HG02571 (cell line): ENCODE results near the gene CCL22.

Experiments
- ATAC-seq: cut with Tn5 transposase; IDR thresholded peaks from one replicate; pipeline ENCODE4 v1.9.1; 2021; ENCODE audit warnings: mild to moderate bottlenecking, moderate library complexity; ENCODE audit not compliant: unreplicated experiment

Gene CCL22

DNA sequence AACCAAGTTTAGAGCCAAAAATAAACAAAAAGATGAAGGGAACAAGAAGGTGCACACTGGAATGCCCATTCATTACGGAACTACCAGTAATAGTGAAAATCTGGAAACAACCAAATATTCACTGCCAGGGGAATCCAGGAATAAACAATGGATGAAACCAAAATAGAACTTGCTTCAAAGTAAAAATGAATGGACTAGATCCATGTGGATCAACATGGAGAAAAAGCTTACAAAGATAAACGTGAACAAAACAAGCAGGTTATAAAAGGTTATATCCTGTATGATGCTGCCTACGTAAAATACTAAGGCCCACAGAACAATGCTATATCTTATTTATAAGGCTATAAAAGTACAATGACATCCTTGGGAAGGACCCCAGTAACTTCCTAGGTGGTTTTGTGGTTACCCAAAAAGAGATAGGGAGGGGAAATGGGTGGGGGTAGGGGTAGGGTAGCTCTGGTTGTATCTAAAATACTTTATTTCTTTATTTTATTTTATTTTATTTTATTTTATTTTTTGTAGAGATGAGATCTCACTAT is 12.8 kb upstream of the CCL22 start:
- ATAC-seq, result no peak

DNA sequence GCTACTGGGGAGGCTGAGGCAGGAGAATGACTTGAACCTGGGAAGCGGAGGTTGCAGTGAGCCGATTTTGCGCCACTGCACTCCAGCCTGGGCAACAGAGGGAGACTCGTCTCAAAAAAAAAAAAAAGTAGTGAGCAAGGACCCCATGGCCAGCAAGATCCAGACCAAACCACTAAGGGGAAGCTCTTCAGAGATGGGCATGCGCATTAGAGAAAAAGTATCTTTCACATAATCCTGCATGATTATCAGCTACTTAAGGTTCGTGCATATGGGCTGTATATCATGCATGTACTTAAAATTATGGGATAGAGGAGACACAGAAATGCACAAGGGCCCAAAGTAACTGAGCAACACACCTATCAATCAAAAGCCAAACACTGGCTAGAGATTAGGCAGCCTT is 10.7 kb upstream of the CCL22 start:
- no peak for ATAC-seq

DNA sequence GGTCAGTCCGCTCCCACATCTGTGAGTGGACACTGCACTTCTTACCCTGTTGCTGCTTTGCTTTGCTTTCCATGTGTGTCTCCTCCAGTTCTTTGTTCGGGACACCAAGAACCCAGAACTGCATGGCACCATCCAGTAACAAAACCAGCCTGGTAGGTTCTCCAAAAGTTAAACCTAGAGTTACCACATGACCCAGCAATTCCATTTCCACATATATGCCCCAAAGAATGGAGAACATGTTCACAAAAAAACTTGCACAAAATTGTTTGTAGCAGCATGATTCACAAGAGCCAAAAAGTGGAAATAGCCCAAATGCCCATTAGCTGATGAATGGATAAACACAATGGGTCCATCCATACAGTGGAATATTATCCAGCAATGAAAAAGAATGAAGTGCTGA is 10.3 kb upstream of the CCL22 start:
- ATAC-seq, result no peak

DNA sequence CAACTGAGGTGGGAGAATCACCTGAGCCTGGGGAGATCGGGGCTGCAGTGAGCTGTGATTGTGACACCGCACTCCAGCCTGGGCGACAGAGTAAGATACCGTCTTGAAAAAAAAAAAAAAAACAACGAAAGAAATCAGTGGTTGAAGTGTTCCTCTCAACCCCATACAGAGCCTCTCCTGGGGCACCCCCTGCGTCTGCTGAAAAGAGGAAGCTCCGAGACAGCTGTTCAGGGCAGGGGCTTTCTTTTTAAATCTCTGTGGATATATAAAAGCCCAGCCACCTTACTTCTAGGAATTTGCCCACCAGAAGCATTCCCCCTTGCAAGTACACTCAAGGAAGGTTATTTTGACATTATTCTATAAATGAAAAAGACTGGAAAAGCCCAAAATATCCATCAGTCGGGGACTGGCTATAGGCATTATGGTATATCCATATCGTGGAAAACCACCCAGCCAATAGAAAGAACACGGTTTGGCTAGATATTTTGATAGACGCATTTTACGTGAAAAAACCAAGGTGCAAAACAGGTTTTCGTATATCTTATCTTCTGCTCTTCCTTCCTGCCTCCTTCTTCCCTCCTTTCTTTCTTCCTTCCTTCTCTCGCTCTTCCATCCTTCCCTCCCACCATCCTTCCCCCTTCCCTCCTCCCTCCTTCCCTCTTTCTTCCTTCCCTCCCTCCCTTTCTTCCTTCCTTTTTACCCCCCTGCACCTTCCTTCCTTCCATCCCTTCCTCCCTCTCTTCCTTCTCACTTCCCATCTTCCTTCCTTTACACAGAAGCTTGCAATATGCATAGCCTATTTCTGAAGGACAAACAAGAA is 9.2 kb upstream of the CCL22 start:
- ATAC-seq, result peak; percentile 77

DNA sequence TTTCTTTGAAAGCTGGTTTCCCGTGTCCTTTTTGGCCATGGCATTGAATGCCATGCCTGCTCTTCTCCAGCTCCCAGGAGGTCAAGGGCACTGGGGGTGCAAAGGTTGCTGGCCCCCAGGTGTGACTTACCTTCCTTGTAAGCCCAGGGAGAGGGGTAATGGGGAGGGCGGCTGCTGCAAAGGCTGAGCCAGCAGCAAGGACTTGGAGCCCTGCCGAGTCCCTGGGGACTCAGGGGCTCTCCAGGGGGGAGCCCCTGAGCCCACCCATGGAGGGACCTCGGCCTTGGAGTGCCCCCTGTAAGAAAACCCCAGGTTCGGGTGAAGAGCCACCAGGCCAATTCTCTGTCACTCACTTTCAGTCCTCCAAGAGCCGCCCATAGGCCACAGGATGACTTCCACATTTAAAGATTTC is 5.9 kb upstream of the CCL22 start:
- ATAC-seq, result no peak

DNA sequence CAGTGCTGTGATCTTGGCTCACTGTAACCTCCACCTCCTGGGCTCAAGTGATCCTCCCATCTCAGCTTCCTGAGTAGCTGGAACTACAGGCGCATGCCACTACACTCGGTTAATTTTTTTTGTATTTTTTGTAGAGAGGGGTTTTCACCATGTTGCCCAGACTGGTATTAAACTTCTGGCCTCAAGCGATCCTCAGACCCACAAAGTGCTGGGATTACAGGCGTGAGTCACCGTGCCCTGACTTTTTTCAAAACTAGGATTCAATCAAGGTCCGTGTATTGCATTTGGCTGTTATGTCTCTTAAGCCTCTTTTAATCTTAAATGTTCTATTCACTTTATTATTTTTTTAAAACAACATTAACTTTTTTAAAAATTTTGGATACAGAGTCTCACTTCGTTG is 4.3 kb upstream of the CCL22 start:
- ATAC-seq, result no peak

DNA sequence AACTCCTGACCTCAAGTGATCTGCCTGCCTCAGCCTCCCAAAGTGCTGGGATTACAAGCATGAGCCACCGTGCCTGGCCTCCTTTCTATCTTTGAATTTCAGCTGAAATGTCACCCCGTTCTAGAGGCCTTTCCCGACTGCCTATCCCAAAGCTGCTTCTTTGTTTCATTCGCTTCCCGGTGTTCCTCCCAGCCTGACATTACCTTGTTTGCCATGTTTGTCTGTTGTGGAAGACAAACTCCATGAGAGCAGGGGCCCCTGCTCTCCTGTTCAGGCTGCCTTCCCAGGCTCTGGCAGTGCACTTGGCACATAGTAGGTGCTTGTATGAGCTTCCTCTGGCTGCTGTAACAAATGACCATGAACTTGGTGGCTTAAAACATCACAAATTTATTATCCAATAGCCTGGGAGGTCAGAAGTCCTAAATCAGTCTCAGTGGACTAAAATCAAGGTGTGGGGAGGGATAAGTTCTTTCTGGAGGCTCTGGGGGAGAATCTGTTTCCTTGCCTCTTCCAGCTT is 2.6 kb upstream of the CCL22 start:
- ATAC-seq, result no peak

DNA sequence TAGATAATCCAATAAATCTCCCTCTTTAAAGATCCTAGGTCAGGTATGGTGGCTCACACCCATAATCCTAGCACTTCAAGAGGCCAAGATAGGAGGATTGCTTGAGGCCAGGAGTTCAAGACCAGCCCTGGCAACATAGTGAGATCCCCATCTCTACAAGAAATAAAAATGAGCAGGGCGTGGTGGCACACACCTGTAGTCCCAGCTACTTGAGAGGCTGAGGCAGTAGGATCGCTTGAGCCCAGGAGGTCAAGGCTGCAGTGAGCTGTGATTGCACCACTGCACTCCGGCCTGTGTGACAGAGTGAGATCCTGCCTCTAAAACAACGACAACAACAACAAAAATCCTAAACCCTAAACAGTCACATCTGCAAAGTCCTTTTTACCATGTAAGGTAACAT is 2.0 kb upstream of the CCL22 start:
- ATAC-seq, result no peak

DNA sequence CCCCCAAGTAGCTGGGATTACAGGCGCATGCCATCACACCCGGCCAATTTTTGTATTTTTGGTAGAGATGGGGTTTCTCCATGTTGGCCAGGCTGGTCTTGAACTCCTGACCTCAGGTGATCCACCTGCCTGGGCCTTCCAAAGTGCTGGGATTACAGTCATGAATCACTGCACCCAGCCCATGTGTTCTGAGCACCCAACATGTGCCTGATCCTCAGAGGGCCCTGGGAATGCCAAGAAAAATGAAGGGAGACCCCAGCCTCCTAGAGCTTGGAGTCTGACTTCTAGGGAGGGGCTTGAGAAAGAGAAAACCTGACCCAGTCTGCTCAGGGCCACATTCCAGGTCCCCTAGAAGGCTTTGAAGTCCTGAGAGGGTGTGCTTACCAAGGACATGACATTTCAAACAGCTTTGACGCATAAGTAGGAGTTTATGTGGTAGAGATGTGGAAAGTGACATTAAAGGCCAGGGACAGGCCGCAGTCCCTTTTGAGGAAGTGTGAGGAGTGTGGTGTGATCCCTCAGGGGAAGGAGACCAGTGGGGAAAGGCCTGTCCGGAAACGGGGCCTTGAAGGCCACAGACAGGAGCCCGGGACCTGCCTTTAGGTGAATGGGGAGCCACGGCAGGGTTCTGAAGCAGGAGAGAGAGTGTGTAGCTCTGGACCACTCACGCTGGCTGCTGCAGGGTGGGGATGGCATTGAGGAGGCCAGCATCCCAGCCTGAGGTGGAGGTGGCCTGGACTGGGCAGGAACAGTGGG is 1.1 kb upstream of the CCL22 start:
- ATAC-seq, result no peak

DNA sequence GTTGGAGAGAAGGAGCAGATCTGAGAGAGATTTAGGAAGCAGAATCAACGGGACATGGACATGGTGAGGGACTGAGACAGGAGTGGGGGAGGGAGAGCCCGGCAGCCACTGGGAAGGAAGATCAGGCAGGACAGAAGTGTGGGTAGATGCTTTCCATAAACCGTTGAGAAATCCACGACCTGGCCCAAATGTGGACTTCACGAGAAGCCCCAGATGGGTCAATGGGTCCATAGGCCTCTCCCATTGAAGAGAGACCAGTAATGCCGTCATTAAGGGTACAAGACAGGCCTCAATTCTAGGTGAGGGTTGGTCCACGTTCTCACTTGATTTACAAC is 530 bp upstream of the CCL22 start:
- ATAC-seq, result no peak

DNA sequence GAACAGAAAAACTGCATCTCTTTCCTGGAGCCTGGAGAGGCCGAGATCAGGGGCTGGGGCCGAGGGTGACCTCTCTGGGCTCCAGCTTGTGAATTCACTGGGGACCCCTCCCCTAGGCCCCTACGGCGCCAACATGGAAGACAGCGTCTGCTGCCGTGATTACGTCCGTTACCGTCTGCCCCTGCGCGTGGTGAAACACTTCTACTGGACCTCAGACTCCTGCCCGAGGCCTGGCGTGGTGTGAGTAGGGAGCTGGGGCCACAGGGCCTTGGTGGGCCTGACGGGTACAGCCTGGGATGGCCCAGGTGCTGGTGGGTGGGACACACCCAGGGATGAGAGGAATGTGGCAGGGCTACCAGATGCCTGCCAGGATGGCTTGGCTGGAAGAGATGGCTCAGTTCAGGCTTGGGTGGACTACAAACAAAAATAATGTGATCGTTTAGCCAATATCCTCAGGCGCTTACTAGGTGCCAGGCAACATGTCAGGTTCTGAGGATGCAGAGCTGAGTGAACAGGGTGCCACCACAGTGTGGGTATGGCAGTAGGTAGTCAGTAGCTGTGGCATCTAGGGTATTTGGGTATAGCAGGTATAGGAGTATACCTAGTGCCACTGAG is 1.8 kb downstream of the CCL22 start:
- no peak for ATAC-seq

DNA sequence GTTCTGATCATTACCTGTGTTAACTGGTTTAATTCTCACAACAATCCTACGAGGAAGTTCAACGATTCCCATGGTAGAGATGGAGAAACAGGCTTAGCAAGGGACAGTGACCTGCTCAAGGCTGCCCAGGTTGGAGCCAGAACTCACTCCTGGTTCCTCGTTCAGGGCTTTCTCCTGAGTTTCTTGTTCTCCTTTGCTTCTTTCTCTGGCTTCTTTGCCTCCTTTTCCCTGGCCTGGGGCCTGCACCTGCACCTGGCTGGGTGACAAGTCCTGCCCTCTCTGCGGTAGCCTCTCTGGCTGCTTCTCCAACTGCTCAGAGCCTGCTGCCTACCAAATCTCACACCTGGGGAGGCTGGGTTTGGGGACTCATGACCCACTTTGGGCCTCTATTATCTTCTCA is 2.8 kb downstream of the CCL22 start:
- ATAC-seq, result no peak

DNA sequence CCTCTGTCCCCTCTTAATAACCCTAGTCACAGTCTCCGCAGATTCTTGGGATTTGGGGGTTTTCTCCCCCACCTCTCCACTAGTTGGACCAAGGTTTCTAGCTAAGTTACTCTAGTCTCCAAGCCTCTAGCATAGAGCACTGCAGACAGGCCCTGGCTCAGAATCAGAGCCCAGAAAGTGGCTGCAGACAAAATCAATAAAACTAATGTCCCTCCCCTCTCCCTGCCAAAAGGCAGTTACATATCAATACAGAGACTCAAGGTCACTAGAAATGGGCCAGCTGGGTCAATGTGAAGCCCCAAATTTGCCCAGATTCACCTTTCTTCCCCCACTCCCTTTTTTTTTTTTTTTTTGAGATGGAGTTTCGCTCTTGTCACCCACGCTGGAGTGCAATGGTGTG is 5.6 kb downstream of the CCL22 start:
- no peak for ATAC-seq

DNA sequence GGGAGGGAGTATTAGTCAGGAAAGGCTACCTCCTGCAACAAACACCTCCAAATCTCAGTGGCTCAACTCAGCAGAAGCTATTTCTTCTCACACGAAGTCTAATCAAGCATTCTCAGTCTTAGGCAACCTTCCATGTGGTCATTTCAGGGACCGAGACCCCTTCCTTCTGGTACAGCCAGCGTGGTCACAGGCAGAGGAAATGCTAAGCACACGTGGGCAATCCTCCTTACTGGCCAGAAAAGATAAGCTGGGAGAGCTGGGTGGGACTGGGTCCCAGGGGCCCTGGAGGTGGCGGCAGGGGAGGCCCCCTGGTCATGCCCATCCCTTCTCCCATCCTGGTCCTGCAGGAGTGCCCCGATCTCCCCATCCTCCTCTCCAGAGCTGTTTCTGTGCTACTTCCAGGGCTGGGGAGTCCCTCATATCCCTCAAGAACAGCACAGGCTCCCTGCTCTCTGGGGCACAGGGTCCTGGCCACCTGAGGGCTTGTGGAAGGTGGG is 8.0 kb downstream of the CCL22 start:
- no peak for ATAC-seq

DNA sequence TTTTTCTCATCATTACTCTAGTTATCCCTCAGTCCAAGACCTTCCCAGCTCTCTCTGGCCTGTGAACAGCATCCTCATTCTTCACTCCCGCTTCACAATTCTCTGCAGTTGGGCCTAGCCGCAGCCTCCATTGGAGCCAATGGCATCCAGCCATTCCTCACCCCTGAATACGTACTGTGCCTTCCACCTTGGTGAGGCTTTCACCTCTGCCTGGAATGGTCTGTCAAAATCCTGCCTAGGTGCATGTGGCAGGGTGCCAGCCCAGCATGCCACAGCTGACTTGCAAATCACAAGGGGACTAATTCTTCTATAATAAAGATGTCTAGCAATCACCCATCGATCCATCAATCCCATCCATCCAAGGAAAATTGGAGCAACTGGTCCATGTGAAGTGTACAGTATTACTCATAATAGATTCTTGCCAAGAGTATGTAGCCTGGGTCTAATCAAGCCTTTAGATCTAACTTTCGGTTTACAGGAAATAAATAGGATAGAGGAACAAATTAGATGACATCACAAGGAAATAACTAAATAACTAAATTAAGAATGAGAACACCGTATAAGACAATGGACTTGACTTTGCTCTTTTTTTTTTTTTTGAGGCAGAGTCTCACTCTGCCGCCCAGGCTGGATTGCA is 8.7 kb downstream of the CCL22 start:
- no peak for ATAC-seq

DNA sequence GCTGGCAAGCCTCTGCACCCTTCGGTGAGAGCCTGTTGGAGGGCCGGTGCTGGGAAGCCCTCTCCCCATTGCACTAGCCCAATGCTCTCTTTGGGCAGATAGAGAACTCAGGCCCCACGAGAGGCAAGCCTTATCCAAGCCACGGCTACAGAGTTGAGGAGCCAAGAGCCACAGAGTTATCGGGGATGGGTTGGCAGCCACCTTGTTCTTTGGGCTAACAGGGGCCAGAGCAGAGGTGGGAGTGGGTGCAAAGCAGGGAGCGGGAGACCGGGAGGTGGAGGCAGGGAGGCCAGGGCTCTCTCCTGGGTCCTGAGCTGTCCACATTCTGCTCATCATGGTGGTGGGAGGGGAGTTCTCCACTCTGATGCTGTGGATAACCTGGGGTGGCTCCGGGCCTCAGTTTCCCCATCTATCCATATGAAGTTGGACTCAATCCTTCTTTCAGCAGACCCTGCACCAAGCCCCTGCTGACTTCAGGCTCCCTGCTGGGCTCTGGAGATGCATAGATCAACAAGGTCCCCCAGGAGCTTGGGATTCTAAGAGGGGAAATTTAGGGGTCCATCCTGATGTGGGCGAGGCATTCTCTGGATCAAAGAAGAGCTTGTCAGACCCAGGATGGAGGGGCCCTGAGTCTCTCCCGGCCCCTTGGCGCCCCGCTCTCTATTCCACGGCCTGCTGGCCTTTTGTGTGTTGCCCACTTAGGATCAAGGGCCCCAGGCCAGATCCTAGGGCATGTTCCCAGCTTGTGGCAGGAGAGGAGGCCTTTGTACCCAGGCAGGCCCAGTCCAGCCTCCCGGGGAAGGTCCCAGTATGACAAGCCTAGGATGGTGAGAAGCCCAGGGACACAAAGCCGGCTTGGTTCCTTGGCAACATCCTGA is 13.2 kb downstream of the CCL22 start:
- no peak for ATAC-seq

DNA sequence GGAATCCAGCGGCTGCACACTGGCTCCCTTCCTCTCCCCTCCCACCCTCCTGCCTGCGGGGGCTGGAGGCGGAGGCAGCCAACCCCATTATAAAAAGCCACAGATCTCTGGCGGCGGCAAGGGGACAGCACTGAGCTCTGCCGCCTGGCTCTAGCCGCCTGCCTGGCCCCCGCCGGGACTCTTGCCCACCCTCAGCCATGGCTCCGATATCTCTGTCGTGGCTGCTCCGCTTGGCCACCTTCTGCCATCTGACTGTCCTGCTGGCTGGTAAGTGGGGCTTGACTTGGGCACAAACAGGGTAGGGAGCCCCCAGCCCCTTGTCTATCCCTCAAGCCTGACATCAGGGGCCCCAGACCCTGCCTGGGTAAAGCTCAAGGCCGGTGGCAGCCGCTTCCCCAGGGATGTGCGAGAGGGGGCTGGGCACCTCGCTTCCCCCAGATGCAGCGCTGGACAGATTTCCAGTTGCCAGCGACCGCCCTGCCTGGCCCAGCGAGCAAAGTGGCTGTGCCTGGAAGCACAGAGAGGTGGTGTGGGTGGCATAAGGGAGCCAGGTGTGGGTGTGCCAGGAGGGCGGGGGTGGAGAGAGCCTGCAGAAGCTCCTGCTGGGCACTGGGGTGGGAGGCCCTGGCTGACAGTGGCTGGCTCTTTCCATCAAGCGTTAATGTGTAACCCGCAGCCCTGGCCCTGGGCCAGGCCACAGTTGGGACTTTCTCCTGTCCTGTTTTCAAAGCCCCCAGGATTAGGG is 14.0 kb downstream of the CCL22 start, which contains the start of gene CX3CL1:
TSS of gene CX3CL1 (plus strand) at position 119 of the 745 bp plus-strand sequence. CDS start at position 198, 79 bp downstream.
- ATAC-seq, result no peak

DNA sequence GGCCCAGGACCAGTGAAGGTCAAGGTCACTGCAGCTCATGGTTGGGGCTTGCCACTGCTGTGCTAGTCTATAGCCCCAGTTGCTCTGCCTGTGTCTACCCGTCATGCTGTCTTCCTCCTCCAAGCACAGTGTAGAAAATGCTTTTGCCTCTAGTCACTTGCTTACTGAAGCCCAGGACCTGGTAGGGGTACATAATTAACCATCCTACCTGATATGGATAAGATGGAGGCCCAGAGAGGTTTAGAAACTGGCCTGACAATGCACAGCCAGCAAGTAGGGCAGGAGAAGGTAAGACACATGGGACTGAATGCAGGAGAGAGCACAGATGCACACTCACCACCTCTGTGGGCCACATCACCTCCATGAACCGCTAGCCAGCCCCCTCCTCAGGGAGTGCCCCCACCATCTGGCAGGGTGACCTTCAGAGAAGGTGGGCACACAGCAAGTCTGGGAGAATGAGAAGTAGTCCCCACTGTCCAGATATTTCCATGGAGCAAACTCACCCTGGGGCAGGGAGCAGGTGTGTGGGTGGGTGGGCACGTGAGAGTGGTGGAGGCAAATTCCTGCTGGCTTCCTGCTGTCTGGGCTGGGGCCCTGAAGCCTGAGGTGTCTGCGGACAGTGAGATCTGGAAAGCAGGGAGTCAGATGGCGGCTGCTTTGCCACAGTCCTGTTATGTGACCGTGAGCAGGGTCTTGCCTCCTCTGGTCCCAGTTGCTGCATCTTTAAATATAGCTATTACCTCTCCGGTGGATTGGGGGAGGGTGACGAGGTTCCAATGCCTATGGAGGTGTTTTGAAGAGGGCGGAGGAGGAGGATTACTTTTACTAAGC is 14.7 kb downstream of the CCL22 start:
- no peak for ATAC-seq
